ENCODE data around the gene NR5A1.

The NR5A1 gene

GRCh38 chr9:124498040-124498439 is 9.2 kb downstream of the NR5A1 start:
- no peak for DNase-seq

GRCh38 chr9:124497441-124497840 is 9.8 kb downstream of the NR5A1 start:
- no peak for DNase-seq

GRCh38 chr9:124496463-124496862 is 10.7 kb downstream of the NR5A1 start:
- DNase-seq = no peak

GRCh38 chr9:124496075-124496449 is 11.1 kb downstream of the NR5A1 start:
- no peak for DNase-seq

GRCh38 chr9:124495126-124496074 is 11.8 kb downstream of the NR5A1 start:
- no peak for DNase-seq

- DNase-seq = no peak
Measured at GRCh38 chr9:124493794-124494479, 13.3 kb downstream of the NR5A1 start.

GRCh38 chr9:124493218-124493617 is 14.0 kb downstream of the NR5A1 start:
- no peak for DNase-seq

GRCh38 chr9:124492818-124493217 is 14.4 kb downstream of the NR5A1 start:
- DNase-seq = no peak

GRCh38 chr9:124491049-124491975 is 15.9 kb downstream of the NR5A1 start:
- no peak for DNase-seq

GRCh38 chr9:124490004-124490403 is 17.2 kb downstream of the NR5A1 start:
- peak; percentile 41 for DNase-seq

- no peak for DNase-seq
Measured at GRCh38 chr9:124489222-124489621, 18.0 kb downstream of the NR5A1 start.

- DNase-seq = no peak
Measured at GRCh38 chr9:124488641-124489210, 18.5 kb downstream of the NR5A1 start.

- DNase-seq = no peak
Measured at GRCh38 chr9:124487260-124488182, 19.7 kb downstream of the NR5A1 start.

GRCh38 chr9:124486778-124487259 is 20.4 kb downstream of the NR5A1 start:
- DNase-seq = no peak

GRCh38 chr9:124485936-124486335 is 21.3 kb downstream of the NR5A1 start:
- no peak for DNase-seq

GRCh38 chr9:124485201-124485600 is 22.0 kb downstream of the NR5A1 start:
- peak; percentile 39 for DNase-seq

- no peak for DNase-seq
Measured at GRCh38 chr9:124483481-124483880, 23.7 kb downstream of the NR5A1 start.

- DNase-seq = no peak
Measured at GRCh38 chr9:124482431-124483031, 24.7 kb downstream of the NR5A1 start.

- no peak for DNase-seq
Measured at GRCh38 chr9:124481115-124481514, 26.1 kb downstream of the NR5A1 start.

GRCh38 chr9:124480621-124480981 is 26.6 kb downstream of the NR5A1 start:
- DNase-seq = peak; percentile 78
